GM03348 (cell line): ENCODE measurements around the gene CLPTM1.
A peak's percentile ranks its signal among the peaks of the same experiment; 100 is the strongest.
"Not testable (repeated sequence)": the region's sequence is repeated elsewhere in the genome, so short reads cannot be mapped to it uniquely, and the experiment has no call there.

Source experiments
- DNase-seq: peaks from one replicate; pipeline ENCODE4 v3.0.0; 2012; ENCODE audit warnings: low spot score

Gene CLPTM1

DNA sequence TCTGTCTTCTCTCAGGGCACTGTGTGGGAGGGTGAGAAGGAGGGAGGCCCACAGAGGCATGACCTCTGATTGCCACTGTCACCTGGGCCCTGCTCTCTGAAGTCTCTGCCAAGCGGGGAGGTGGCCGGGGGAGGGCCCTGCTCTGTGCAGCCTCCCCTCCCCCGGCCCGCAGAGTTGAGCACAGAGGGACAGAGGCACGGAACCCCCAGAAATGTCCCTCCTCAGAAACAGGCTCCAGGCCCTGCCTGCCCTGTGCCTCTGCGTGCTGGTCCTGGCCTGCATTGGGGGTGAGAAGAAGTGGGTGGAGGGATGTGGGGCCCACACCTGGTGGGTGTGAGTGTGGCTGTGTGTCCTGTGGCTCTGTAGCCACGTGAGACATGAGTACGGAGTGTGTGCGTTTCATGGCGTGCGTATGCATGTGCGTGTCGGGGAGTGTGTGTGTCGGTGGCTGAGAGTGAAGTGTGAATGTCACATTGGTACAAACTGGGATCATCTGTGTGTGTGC lies 13.1 kb upstream of the CLPTM1 start, which contains the start of gene APOC4:
Gene APOC4 (plus strand): TSS at position 171 of the 505 bp plus-strand sequence. CDS start 41 bp downstream, at position 212.
- no peak for DNase-seq

GRCh38 chr19:44943801-44944249 lies 11.4 kb upstream of the CLPTM1 start:
- no peak for DNase-seq

DNA sequence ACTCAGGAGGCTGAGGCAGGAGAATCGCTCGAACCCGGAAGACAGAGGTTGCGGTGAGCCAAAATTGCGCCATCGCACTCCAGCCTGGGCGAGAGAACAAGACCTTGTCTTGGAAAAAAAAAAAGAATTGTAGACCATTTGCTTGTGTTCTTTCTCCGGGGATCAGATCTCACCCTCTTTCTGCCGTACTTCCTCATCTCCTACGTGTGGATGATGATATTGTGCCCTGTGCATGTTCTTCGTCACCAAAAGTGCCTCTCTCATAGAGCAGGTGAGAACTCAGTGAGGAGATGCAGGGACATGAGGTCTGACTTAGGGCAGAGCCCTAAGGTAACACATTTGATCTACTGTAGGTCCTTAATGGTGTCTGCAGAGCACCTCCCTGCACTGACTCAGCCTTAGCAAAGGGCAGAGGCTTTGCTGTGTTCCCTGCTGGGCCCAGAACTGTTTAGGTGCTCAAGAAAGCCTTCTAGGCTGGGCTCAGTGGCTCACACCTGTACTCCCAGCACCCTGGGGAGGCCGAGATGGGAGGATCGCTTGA lies 8.1 kb upstream of the CLPTM1 start:
- no peak for DNase-seq

DNA sequence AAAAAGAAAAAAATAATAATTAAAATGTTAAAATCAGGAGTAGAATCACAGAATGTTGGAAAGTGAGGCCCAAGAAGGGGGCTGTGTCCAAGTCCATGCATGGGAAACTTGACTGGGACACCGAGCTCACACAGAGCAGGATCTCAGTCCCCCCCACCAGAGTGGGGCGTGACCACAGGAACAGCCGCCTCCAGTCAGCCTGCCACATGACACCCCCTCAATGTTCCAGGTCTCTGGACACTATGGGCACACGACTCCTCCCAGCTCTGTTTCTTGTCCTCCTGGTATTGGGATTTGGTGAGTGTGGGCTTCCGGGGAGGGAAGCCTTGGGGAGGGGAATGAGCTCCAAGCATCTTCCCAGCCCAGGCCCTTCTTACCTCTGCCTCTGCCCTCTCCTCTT lies 6.9 kb upstream of the CLPTM1 start:
- no peak for DNase-seq

GRCh38 chr19:44948763-44949374 lies 6.3 kb upstream of the CLPTM1 start:
- DNase-seq, result no peak

GRCh38 chr19:44949550-44949949 lies 5.6 kb upstream of the CLPTM1 start:
- DNase-seq, result no peak

DNA sequence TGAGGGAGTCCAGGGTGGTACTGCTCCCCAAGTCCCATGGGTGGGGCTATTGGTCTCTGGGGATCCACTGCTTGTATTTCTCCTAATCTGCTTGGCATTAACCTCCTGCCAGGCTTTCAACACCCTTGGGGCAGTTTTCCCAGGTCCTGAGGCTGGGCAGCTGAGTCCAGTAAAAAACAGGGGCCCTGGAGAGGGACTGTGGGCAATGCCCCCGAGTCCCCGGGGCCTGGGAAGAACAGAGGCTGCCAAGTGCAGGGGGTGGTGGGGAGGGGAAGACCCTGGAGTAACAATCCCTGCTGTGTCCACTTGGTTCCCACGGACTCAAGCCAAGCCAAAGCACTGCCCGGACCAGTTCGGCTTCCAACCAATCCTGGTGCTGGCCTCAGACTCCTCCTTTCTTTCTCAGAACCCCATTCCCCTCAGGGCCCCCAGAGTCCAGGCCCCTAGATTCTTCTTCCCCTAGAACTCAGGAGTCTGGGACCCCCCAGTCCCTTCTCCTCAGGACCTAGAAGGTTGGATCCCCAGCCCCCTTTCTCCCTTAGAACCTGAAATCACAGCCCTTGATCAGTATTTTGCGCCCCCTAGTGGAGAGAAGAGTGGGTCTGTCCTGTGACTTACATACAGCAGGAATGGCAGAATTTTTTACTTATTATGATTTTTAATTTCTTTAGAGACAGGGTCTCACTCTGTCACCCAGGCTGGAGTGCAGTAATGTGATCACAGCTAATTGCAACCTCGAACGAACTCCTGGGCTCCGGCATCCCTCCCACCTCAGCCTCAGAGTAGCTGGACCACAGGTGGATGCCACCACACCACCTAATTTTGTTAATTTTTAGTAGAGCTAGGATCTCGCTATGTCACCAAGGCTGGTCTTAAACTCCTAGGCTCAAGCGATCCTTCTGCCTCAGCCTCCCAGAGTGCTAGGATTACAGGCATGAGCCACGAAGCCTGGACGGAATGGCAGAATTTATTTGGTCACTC lies 3.7 kb upstream of the CLPTM1 start:
- DNase-seq, result peak; percentile 88

GRCh38 chr19:44954278-44954648 lies 917 bp upstream of the CLPTM1 start:
- no peak for DNase-seq

DNA sequence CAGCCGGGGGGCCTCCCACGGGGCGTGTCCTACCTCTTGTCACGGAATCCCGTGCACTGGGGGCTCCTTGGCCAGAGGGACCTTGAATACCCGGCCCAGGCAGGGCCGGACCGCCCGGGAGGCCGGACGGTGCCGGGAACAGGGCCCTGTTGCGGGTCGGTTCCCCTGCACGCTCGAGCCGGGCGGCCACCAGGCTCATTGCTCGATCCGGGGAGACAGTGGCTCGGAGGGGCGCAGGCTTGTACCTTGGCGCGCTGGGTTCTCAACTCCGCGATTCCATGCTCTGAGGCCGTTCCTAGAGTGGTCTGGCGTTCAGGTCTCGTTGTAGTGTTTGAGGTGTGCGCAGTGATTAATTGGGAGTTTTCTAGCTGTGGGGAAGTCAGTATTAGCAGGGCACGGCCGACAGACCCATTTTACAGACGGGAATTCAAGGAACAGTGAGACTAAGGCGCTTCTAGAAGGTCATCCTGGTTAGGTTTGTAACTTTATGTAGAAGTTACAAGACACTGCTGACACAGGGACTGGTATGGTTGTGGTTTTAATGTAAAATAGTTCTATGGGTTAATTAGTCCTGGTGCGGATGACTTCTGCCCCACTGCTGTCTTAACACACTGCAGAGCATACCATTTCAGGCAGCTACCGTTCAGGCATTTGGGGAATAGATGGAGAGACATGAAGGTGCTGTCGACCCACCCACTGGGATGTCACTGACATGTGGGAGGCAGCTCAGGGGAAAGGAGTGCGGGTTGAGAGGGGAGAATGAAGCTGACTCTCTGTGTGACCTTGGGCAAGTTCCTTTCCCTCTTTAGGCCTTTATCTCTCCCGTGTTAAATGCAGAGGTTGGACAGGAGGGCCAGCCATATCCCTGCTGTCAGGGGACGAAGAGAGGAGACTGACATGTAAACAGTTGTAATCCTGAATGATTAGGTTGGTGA lies 592 bp downstream of the CLPTM1 start:
- DNase-seq, result peak; percentile 25

DNA sequence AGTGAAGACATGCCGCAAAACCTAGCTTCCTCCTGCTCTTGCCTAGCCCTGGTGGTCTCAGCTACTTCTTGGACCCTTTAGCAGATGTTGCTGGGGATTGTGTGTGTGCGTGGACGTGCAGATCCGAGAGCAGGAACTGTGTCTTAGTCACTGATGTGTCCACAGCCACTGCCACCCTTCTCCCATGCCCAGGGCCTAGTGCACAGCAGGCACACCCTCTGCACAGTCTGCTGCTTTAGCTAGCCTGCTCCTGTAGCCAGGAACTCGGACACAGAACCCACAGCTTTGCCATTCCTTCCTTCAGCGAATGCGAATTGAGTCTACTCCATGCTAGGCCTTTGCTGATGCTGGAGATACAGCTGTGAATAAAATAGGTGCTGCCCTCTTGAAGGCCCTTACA lies 2.3 kb downstream of the CLPTM1 start:
- DNase-seq, result no peak

DNA sequence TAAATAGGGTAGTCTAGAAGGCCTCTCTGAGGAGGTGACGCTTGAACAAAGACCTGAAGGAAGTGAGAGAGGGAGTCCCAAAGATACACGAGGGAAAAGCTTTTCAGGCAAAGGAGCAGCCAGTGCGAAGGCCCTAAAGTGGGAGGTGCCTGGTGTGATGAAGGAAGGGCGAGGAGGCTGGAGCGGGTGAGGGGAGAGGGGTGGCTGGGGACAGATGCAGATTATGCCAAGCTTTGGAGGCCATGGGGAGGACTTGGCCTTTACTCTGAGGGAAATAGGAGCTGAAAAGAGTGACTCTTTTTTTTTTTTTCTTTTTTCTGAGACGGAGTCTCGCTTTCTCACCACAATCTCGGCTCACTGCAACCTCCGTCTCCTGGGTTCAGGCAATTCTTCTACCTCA lies 2.9 kb downstream of the CLPTM1 start:
- DNase-seq, result no peak

DNA sequence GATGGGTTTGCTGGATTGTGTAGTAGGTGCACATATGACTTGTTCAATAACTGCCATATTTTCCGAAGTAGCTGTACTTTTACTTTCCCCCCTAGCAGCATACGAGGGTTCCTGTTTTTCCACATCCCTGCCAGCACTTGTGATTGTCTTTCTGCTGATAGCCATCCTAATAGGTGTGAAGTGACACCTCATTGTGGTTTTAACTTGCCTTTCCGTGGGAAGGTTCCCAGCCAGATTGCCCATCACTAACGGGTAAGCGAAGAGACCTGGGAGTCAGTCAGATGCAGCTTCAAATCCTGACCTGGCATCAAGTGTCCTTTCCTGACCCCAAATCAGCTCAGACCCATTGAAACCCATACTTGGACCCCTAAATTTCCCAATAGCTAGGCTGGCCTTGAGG lies 4.5 kb downstream of the CLPTM1 start:
- no peak for DNase-seq

DNA sequence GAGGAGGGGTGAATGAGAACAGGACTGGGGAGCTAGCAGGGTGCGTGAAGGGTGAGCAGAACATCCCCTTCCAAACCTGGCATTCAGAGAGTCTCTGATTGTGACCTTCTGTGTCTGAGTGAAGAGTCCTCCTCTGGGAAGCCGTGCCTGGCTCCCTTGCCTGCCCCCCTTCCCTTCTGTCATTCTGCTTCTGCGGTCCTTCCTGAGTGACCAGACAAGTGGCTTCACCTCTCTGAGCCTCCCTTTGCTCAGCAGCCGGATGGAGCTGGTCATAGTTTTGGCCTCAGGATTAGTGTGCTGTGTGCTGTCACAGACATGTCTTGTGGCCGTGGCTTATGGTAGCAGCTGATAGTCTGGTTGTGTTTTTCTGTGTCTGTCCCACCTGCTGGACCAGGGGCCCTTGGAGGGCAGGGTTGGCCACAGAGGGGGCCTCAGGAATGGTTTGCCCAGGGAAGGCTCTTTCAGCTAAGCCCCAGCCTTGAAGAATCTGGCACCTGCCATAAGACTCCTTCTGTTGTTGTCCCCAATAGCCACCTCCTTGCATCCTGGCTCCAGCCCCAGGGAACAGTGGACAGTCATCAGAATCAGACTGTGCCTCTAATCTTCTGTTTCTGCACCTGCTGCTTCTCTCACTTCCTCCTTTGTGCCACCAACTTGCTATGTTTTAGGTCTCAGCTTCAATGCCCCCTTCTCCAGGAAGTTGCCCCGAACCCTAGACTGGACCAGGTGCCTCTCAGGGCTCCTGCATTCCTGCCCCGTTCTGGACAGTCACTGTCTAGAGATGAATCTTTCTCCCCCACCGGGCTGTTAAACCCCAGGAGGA lies 5.9 kb downstream of the CLPTM1 start:
- DNase-seq, result no peak

DNA sequence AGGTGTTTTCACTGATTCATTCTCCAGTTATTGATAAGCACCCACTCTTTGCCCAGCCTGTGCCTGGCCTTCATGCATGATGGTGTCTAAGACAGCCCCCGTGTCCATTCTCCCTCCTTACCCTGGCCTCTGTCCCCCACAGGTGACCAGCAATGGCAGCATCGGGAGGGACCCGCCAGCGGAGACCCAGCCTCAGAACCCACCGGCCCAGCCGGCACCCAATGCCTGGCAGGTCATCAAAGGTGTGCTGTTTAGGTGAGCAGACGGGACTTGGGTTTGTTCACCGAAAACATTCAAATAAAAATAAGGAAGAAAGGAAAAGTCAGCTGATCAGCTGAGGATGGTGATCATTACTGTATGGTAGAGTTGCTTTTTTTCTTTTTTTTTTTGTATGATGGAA lies 6.6 kb downstream of the CLPTM1 start:
- DNase-seq, result no peak

- no peak for DNase-seq
Observed at GRCh38 chr19:44968118-44968517, 12.9 kb downstream of the CLPTM1 start.

GRCh38 chr19:44968670-44969069 lies 13.5 kb downstream of the CLPTM1 start:
- DNase-seq, result no peak

DNA sequence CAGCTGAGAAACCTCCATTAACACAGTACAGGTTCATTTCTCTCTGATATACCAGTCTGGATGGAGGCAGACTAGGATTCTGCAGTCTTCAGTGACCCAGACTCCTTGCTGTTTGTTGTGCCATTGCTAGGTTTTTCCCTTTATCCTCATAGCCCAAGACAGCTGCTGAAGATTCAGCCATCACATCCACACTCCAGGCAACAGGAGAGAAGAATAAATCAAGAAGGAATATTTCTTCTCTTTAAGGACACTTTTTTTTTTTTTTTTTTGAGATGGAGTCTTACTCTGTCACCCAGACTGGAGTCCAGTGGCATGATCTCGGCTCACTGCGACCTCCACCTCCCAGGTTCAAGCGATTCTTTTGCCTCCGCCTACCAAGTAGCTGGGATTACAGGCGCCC lies 14.3 kb downstream of the CLPTM1 start:
- DNase-seq, result no peak

GRCh38 chr19:44971451-44971850 lies 16.3 kb downstream of the CLPTM1 start:
- not testable (repeated sequence) for DNase-seq

- DNase-seq, result no peak
Observed at GRCh38 chr19:44972802-44973201, 17.6 kb downstream of the CLPTM1 start.

DNA sequence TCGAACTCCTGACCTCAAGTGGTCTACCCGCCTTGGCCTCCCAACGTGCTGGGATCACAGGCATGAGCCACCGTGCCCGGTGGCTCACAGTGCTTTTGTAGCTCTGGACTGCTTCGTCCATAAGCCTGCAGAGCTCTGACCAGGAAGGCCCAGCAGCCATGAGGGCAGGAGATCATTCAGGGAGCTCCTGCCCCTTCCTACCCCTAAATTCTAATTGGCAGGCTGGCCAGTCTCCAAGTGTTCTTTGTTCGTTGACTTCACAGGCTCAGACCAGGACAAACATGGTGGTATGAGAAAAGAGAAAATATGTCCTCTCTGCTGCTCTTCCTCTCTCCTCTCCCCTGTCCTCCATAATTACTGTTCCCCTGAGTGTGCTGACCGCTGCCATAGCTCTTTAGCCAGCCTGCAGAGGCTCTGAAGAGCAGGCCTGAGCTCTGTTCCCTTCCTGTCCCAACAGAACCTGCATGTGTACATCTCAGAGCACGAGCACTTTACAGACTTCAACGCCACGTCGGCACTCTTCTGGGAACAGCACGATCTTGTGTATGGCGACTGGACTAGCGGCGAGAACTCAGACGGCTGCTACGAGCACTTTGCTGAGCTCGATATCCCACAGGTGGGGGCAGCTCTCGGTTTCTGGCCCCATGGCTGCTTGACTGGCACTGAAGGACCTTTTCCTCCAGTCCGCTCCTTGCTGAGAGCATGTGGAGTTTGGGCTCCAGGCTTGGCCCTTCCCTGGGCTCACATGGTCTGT lies 19.0 kb downstream of the CLPTM1 start:
- no peak for DNase-seq
